ENCODE results near the gene PCED1B.
A peak's percentile ranks its signal among the peaks of the same experiment; 100 is the strongest.

The PCED1B gene

GRCh38 chr12:47217595-47217869 is 138.1 kb downstream of the PCED1B start:
- Histone ChIP-seq H3K4me3 (peak overlapping the region in 5 of 7 experiments; percentile 7 to 40 (median 17)), H3K27ac (peak overlapping the region in 11 of 21 experiments; percentile 1 to 95 (median 81))

DNA sequence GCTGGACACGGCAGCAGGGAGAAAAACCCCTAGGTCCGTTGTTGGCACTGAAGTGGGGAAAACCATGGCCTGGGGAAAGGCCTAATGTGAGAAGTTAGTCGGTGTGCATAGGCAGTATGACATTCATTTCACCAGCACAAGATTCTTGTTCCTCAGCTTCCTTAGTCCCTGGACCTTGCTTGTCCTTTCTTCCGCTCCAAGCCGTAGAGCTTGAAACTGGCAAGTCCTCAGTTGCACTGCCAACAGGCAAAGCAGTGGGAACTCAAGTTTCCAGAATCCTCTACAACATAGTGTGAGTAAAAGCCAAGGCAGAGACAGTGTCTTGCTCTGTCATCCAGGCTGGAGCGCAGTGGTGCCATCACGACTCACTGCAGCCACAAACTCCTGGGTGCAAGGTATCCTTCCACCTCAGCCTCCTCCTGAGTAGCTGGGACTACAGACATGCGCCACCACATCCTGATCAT is 138.8 kb downstream of the PCED1B start:
- Histone ChIP-seq H3K27ac (peak overlapping the region in 12 of 21 experiments; percentile 1 to 95 (median 80)), H3K4me3 (peak overlapping the region in 6 of 7 experiments; percentile 7 to 40 (median 16))

GRCh38 chr12:47219243-47219642 is 139.8 kb downstream of the PCED1B start:
- peak overlapping the region in 1 of 7 experiments; percentile 19 for H3K4me3 ChIP-seq

GRCh38 chr12:47221256-47222023 is 142.0 kb downstream of the PCED1B start:
- H3K27ac ChIP-seq, result peak overlapping the region in 1 of 21 experiments; percentile 13
- no peak overlapping the region for H3K4me3 ChIP-seq

More at GRCh38 chr12:47219243-47219642, 139.8 kb downstream of the PCED1B start:
- H3K27ac ChIP-seq, result peak overlapping the region in 4 of 21 experiments; percentile 21 to 95 (median 92)

- Histone ChIP-seq H3K4me3 (no peak overlapping the region), H3K27ac (peak overlapping the region in 11 of 21 experiments; percentile 5 to 76 (median 54))
These were observed 143.2 kb downstream of the PCED1B start for GRCh38 chr12:47222520-47223030.

DNA sequence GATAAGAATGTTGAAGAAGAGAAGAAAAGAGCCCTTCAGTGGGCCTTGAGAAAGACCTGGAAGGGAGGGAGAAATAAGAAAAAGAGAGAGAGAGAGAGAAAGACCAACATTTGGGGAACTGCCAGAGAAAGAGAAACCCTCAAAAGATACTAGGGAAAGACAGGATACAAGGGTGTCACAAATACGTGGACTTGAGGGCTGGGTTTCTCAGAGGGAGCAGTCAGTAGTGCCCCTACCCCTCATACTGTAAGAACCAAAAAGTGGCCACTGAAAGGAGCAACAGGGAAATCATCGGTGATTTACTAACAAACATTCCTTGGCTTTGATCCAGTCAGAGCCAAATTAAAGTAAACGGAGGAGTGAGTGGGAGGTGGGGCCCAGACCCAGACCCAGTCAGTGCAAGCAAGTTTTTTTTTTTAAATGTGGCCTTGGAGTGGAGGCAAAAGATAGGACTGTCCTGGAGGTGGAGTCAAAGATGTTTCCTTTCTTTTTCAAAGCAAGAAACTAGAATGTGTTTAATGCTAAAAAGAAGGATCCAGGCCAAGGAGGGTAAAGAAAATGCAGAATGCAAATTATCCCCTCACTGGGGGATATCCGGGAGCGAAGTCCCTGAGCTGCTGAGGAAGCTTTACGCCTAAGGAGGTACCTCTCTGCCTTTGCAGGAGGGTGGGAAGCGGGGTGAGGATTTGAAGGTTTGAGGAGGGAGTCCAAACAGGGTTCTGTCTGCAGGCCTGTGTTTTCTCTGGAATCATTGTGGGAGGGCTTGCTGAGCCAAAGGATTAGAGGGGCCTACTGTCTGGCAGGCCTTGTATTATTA is 143.8 kb downstream of the PCED1B start:
- Histone ChIP-seq H3K4me3 (no peak overlapping the region), H3K27ac (peak overlapping the region in 15 of 21 experiments; percentile 5 to 76 (median 46))

- H3K27ac ChIP-seq, result peak overlapping the region in 13 of 21 experiments; percentile 5 to 76 (median 46)
- no peak overlapping the region for H3K4me3 ChIP-seq
These were observed 144.4 kb downstream of the PCED1B start for GRCh38 chr12:47223848-47224213.

- peak overlapping the region in 1 of 21 experiments; percentile 46 for H3K27ac ChIP-seq
These were observed 145.2 kb downstream of the PCED1B start for GRCh38 chr12:47224563-47225133.

DNA sequence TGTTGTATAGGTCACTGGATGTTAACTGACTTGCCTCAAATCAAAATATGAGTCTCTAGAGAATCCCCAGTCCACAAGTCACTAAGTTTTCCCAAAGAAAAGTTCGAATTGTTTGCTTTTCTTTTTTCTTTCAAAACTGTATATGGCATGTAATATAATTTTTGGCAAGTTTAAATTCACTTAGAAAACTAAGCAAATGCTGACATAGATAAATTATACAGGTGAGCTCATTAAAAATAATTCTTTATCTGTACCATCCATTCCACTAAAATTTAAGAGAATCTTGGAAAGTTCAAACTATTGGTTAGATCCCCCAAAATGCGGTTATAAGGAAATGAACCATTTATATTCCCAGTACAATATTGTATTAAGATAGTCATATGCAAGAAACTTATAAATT is 145.9 kb downstream of the PCED1B start:
- no peak overlapping the region for H3K27ac ChIP-seq
- H3K4me3 ChIP-seq, result no peak overlapping the region

More at GRCh38 chr12:47224563-47225133, 145.2 kb downstream of the PCED1B start:
- no peak overlapping the region for H3K4me3 ChIP-seq

DNA sequence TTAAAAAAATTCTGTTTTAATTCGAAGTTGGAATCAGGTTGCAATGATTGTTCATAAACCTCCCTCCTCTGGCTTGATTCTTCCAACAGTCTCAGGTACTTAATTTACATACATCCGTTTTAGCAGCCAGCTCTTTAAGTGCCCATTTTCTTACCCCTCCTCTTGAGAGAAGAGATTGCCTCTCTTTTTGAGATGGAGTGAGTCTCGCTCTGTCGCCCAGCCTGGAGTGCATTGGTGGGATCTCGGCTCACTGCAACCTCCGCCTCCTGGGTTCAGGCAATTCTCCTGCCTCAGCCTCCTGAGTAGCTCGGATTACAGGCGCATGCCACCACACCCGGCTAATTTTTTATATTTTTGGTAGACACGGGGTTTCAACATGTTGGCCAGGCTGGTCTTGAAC is 146.8 kb downstream of the PCED1B start:
- H3K4me3 ChIP-seq, result no peak overlapping the region
- H3K27ac ChIP-seq, result no peak overlapping the region

- H3K27ac ChIP-seq, result no peak overlapping the region
- no peak overlapping the region for H3K4me3 ChIP-seq
These were observed 149.4 kb downstream of the PCED1B start for GRCh38 chr12:47228802-47229201.

DNA sequence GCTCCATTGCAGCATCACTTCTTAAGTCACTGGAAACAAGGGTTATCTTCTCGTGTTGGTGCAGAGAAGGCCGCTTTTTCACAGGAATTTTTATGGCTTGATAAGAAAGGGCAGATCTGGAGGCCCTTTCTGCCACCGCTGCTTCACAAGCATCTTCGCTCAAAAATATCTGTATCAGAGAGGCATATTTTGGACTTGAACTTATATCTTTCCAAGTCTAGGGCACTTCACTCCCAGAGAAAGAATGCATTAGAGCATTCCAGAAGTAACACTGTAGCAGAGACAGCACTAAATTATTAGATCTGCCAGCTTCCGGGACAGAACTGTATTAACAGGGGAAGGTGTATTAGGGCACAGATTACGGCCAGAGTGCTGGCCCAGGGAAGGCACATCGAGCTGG is 152.0 kb downstream of the PCED1B start:
- Histone ChIP-seq H3K27ac (no peak overlapping the region), H3K4me3 (no peak overlapping the region)

GRCh38 chr12:47234576-47235141 is 155.2 kb downstream of the PCED1B start:
- Histone ChIP-seq H3K4me3 (no peak overlapping the region), H3K27ac (no peak overlapping the region)

DNA sequence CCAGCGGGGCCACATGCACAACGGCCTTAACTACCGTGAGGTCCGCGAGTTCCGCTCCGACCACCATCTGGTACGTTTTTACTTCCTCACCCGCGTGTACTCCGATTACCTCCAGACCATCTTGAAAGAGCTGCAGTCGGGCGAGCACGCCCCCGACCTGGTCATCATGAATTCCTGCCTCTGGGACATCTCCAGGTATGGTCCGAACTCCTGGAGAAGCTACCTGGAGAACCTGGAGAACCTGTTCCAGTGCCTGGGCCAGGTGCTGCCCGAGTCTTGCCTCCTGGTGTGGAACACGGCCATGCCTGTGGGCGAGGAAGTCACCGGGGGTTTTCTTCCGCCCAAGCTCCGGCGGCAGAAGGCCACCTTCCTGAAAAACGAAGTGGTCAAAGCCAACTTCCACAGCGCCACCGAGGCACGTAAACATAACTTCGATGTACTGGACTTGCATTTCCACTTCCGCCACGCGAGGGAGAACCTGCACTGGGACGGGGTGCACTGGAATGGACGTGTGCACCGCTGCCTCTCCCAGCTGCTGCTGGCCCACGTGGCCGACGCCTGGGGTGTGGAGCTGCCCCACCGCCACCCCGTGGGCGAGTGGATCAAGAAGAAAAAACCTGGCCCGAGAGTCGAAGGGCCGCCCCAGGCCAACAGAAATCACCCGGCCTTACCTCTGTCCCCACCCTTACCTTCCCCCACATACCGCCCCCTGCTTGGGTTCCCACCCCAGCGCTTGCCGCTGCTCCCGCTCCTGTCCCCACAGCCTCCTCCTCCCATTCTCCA is 156.0 kb downstream of the PCED1B start:
- peak overlapping the region in 1 of 21 experiments; percentile 41 for H3K27ac ChIP-seq
- H3K4me3 ChIP-seq, result no peak overlapping the region

DNA sequence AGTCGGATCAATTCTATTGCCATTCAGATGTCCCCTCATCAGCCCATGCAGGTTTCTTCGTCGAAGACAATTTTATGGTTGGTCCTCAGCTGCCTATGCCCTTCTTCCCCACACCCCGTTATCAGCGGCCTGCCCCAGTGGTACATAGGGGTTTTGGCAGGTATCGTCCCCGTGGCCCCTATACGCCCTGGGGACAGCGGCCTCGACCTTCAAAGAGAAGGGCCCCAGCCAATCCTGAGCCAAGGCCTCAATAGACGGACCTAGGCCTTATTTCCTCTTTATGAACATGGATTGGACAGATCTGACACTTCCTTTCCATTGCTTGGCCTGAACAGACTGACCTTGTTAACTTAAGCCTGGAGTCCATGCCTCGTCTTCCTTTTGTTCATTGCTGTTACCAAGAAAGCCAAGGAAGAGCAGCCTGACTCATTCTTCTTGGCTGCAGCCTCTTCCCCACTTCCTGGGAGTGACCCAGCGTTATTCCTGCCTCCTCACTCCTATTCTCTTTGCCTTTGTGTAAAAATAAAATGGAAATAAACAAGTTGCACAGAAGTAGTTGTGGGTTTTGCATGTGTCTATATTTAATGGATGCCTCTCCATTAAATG is 156.8 kb downstream of the PCED1B start:
- Histone ChIP-seq H3K27ac (peak overlapping the region in 1 of 21 experiments; percentile 41), H3K4me3 (no peak overlapping the region)

- no peak overlapping the region for H3K27ac ChIP-seq
- no peak overlapping the region for H3K4me3 ChIP-seq
These were observed 158.4 kb downstream of the PCED1B start for GRCh38 chr12:47237751-47238211.

- Histone ChIP-seq H3K27ac (no peak overlapping the region), H3K4me3 (no peak overlapping the region)
These were observed 159.3 kb downstream of the PCED1B start for GRCh38 chr12:47238669-47239114.

GRCh38 chr12:47242426-47242825 is 163.0 kb downstream of the PCED1B start:
- no peak overlapping the region for H3K27ac ChIP-seq
- no peak overlapping the region for H3K4me3 ChIP-seq
